HG02571 (cell line): ENCODE results near the gene ZNF787.
"Not testable (repeated sequence)": the region's sequence is repeated elsewhere in the genome, so short reads cannot be mapped to it uniquely, and the experiment has no call there.

Experiments
- ATAC-seq: cut with Tn5 transposase; IDR thresholded peaks from one replicate; pipeline ENCODE4 v1.9.1; 2021; ENCODE audit warnings: mild to moderate bottlenecking, moderate library complexity; ENCODE audit not compliant: unreplicated experiment

ZNF787 gene

DNA sequence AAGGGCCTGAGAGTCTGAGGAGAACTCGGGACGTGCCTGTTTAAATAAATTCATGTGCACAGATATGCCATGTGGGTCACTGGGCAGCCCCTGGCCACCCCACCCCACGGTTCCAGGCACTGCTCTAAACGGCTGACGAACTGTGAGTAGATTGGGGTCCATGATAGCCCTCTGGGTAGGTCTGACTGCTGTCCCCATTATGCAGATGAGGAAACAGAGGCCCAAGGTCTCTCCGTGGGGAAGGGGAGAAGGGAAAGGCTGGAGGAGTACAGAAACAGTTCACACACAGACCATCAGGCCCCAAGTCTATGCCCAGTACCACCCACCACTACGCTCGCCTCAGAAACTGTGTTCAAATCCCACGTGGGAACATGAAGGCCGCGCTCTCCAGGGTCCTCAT, 14.1 kb downstream of the ZNF787 start:
- no peak for ATAC-seq

DNA sequence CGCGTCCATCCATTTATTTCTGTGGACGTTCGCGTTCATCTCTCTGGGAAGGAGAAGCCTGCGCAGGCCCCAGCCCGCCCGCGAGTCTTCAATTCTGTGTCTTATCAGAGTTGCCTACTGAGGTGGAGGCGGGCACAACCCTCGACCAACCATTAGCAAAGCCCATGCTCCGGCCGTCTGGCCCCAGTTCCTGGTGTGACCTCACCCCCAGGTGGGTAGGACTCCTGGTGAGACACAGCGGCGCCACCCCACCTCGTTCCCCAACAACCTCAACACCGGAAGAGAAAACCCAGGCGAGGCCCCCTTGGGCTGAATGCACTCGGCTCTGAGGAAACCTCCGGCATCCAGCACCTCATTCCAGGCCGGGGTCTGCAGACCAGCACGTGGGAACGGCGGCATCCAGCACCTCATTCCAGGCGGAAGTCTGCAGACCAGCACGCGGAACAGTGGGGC, 14.7 kb downstream of the ZNF787 start:
- no peak for ATAC-seq

DNA sequence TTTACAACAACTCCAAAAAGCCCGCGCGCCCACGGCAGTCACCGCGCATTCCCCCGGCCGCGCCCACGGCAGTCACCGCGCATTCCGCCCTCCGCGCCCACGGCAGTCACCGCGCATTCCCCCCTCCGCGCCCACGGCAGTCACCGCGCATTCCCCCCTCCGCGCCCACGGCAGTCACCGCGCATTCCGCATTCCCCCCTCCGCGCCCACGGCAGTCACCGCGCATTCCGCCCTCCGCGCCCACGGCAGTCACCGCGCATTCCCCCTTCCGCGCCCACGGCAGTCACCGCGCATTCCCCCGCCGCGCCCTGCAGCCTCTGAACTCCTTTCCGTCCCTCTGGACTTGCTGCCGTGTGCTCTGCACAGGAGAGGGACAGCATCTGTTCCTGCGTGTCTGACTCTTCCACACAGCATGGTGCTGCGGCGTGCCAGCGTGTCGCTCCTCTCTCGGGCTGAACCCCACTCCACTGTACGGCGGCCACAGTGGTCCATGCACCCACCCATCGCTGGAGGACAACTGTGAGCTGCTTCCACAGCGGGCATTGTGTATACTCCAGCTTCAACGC, 15.2 kb downstream of the ZNF787 start:
- ATAC-seq = not testable (repeated sequence)

DNA sequence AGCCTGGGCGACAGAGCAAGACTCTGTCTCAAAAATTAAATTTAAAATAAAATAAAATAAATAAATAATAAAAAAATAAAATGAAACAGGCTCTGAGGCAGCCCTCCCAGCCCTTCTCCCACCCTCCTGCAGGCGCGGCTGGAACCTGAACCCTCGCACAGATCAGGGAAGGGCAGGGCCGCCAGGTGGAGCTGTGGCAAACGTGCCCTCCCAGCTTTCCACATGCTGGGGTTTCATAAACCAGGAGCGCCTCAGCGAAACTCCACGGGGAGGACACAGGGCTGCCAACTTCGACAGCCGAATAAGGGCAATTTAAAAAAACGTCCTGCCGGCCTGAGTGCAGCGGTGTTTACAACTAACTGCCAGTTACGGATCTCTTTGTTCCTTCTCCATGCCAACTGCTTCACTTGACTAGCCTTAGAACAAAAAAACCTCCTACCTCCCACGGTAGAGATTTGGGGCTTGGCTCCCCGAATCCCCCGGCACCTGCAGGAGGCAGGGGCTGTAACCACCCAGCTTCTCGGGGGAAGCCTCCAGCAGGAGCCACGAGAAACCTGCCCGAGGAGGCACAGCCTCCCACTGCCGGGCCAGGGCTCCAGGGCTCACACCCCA, 15.9 kb downstream of the ZNF787 start:
- no peak for ATAC-seq

DNA sequence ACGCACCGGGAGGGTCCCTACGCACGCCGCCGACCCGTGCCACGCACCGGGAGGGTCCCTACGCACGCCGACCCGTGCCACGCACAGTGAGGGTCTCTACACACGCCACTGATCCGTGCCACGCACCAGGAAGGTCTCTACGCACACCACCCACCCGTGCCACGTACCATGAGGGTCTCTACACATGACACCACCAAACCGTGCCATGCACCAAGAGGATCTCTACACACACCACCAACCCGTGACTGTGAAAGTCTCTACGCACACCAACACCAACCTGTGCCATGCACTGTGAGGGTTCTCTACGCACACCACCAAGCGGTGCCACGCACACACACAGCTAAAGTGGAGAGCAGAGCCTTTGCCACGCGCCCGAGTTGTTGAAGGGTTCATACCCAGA, 16.7 kb downstream of the ZNF787 start:
- ATAC-seq = no peak

DNA sequence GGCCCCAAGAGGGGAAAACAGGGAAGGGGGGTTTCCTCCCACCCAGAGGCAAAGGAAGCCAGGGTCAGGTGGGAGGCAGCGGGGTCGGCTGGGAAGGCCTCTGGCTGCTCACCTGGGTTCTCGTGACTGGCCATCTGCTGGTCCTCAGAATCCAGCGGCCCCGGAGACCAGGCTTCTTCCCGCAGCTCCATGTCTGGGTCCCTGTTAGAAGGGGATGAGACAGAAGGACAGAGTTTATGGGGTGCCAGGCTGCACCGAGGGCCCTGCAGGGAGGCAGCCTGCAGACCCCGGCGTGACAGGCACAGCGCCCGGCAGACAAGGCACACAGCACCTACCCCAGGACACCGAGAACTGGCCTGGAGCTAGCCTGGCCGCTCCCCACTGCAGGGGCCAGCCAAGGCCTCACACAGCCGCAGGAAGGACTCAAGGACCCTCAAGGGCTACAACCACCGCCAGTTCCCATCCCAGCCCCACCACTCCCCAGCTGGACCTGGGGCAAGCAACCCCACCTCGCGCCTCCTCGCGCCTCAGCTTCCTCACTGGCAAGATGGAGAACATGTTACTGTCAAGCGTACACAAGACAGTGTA, 18.0 kb downstream of the ZNF787 start:
- ATAC-seq = no peak

DNA sequence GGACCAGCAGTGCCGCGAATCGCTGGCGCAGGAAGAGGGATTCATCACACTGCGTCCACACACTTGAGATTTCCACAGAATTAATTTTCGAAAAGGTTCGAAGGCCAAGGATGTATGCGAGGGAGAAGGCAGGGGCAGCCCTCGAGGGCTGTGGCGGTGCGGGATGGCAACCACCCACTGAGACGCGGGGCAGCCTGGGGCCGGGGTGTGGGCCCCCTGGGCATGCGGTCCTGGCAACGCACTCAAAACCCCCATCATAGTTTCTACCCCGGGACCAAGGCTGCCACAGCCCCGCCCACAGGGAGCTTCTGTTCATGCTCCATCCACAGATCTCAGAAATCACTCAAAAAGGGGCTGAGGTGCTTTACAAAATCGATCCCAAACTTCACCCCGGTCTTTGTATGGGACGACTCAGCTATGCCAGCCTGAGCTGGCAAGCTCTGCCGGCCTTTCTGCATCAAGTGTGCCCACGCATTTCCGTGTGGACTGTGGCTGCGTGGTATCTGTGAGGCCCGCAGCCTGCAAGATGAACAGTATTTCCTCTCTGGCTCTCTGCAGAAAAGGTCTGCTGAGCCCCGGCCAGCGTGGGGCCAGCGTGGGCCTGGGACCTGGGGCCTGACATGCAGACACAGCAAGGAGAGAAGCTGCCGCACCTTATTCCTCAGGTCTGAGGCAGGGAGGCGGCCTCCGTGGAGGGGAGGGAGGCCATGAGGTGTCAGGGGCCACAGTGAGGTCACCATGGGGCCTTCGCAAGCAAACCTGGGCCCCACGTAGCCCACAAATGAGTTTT, 19.2 kb downstream of the ZNF787 start:
- no peak for ATAC-seq

DNA sequence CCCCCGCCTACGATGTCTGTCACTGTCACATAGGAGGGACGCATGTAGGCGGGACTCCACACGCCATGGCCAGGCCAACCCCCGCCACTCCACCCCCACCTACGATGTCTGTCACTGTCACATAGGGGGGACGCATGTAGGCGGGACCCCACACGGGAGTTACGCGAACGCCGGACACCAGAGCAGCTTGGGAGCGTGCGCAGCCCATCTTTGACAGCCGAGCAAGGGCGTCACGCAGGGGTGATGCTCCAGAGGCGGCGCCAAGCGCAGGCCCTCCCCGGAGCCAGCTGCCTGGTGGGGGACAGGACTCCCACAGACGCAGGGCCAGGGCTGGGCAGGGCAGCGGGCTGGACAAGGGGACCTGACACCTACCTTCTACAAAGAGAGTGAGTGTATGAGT, 20.0 kb downstream of the ZNF787 start:
- no peak for ATAC-seq

DNA sequence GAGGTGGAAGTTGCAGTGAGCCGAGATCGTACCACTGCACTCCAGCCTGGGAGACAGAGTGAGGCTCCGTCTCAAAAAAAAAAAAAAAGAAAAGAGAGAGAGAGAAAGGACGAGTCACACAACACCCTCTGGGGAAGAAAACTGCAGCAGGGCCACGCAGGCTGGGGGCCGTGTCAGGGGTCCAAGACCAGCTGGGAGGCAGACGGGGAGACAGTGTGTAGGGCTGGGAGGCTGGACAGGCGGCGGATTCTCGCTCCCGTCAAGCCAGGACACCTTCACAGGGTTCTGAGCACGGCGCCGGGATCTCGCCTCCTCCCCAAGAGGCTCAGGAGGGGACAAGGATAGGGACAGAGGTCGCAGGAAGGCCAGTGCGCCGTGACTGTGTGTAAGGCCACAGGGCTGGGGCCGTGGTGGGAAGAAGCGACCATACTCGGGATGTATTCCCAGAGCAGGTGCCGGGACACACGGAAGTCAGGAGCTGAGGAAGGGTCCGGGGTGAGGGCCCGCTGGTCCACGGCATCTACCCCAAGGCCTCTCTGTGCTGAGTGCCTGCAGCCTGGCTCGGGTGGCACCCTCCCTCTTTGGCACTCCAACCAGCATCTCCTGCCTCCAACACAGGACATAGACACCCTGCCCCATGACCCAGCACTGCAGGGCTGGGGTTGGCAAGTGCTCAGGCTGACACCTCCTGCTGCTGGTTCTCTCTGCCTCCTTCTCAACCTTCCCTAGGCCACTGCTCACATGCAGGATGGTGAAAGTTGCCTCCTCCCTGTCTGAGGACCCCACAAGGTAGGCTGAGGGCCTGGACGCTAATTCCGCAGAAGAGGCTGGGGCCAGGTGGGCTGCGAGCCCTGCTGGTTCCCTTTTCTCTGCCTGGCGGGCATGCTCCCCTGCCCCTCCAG, 21.2 kb downstream of the ZNF787 start:
- ATAC-seq = no peak

DNA sequence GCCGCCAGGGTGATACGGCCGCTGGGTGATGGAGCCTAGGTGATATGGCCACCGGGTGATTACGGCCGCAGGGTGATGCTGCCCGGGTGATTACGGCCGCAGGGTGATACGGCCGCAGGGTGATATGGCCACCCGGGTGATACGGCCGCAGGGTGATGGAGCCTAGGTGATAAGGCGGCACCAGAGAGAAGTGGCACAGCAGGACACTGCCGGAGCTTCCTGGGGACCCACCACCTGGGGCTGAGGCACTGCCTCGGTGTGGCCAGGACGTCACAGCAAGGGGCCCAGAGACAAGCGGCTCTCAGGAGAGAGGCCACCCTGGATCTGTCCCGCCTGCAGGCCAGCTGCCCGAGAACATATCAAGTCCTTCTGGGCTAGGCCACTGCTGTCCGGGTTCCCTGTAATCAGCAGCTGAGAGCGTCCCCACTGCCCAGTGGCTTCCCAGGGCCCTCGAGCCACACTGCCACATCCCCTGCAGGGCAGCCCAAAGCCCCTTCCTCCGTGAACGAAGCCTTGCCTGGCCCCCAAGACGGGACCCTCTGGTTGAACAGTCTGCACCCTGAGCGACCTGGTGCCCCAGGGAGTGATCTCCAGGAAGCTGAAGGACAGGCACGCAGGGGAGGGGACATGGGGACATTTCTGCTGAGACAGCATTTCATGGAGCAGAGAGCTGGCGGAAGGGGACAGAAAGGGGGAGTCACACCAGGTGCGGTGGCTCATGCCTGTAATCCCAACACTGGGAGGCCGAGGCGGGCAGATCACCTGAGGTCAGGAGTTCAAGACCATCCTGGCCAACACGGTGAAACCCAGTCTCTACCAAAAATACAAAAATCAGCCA, 22.1 kb downstream of the ZNF787 start:
- no peak for ATAC-seq

DNA sequence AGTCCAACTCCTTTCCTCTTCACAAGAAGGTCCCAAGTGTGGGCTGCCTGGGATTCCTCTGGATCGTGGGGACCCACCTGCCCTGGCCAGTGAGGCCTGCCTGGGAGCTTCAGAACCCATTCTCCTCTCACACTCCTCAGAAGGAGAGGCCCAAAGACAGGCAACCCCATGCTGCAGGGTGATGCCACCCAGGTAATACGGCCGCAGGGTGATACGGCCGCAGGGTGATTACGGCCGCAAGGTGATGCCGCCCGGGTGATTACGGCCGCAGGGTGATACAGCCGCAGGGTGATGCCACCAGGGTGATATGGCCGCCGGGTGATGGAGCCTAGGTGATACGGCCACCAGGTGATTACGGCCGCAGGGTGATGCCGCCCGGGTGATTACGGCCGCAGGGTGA, 22.9 kb downstream of the ZNF787 start:
- not testable (repeated sequence) for ATAC-seq

DNA sequence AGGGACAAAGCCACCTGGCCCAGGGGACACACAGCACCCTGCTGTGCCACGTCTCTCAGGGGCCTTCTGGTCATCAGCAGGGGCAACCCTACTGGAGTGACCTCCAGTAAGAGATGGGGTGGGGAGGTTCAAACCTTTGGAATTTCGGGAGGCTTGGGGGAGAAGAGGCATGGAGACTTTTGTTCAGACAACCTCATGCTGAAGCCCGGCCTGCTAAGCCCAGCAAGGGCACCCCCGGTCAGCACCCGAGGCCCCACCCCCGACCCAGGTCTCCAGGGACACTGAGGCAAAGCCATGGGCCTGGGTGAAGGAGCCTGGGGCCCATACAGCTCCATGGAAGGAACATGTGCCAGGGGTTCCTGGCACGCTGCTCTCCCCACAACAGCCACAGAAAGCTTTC, 23.3 kb downstream of the ZNF787 start:
- no peak for ATAC-seq

DNA sequence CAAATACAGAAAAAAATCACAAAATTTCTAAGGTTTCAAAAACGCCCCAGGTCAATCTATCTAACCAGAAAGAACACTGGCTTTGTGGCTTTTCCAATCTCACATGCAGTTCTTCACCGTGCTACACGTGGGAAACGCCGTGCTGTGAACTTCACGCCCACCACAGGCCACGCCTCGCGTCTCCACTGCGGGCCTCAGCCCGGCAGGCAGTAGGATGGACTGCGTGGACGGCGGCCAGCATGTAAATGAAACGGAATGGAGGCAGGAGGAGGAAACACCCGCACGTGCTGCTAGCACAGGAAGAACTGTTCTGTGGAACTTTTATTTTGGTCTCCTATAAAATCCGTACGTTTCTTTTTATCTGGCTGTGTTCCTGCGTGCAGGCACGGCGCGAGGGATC, 23.8 kb downstream of the ZNF787 start:
- no peak for ATAC-seq

DNA sequence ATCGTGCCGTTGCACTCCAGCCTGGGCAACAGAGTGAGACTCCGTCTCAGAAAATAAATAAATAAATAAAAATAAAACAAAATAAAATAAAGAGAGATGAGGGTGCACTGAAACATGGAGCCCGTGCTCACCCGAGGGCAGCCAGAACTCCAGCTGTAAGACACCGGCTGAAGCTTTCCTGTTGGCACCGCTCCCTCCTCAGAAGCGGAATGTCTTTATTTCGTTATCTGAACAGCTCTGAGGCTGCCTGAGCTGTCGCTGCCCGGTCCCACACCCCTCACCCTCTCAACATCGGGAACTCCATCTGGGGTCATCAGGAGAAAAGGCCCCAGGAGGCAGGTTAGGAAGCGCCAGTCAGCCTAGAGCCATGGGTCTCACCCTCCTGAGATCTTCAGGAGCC, 24.4 kb downstream of the ZNF787 start:
- no peak for ATAC-seq

DNA sequence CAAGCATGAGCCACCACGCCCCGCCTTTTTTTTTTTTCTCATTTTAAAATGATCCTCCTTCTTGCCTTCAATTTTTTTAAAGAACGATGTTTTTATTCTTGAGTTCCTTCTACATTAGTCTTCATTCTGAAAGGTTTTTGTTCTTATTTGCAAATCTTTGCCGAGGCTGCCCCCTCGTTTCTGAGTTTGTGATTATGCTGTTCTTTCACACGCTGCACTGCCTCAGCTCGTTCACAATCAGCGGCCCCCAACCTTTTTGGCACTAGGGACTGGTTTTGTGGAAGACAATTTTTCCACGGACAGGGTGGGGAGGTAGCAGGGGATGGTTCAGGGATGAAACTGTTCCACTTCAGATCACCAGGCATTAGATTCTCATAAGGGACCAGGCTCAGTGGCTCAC, 26.6 kb downstream of the ZNF787 start:
- ATAC-seq = no peak

DNA sequence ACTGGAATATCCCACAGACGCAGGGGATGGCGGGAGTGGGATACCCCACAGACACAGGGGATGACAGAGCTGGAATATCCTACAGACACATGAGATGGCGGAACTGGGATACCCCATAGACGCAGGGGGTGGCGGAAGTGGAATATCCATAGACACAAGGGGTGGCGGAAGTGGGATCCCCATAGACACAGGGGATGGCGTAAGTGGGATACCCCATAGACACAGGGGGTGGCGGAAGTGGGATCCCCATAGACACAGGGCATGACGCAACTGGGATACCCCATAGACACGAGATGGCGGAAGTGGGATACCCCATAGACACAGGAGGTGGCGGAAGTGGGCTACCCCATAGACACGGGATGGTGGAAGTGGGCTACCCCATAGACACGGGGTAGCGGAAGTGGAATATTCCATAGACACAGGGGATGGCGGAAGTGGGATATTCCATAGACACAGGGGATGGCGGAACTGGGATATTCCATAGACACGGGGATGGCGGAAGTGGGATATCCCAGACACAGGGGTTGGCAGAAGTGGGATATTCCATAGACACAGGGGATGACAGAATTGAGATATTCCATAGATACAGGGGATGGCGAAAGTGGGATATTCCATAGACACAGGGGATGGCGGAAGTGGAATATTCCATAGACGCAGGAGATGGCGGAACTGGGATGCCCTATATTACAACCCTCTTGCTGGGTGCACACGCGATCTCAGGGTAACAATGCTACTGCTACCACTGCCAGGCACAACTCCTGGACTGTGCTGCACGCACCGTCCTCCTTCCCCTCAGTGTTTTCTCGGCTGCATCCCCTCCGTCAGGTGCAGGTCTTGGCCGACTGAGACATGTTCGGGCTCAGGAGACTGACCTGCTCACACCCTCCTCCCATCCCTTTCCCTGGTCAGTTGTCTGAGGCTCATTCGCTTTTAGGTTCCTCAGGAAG, 28.1 kb downstream of the ZNF787 start:
- no peak for ATAC-seq

DNA sequence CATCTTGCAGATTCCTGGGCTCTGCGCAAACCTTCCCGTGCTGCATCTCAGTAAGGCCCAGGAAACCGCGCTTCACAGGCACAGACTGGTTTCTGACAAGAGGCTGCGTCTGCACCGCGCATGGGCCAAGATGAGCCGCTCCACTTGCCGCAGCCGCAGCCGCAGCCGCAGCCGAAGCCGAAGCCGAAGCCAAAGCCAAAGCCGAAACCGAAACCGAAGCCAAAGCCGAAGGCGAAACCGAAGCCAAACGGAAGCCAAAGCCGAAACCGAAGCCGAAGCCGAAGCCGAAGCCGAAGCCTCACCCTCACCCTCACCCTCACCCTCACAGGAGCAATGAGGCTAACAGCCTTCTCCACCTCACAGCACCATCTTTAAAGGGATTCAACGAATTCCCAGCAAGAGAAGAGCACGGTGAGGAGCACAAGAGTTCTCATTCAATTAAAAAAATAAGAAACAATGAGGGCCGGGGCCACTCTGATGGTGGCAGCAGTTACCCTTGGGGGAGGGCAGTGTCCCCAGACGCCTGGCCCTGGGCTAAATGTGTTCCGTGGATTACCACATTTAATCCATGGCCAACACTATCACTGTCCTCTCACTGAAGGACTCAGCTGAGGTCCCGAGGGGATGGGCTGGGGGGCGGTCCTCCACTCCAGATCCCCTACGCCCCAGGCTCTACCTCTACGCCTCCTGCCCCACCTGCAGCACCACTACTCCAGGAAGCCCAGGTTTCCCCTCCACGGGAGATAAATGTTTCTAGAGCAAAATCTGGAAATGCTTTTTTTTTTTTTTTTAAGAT, 29.1 kb downstream of the ZNF787 start:
- no peak for ATAC-seq

DNA sequence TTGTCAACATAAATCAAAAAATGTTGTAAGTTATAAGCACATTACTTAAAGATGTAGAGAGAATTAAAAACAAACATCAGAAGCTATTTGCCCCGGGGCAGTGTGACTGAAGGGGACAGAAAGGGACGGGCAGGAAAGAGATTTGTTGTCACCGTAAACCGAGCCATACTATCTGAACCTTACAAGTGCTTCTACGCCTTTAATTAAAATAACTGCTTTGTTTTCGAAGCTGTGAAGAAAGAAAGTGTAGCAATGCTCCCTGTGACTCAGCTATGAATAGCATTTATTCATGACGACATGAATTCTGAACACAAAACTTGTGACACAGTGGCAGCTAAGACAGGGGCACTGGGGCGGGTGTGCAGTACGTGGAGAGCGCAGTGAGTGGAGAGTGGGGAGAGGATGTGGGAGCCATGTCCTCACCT, 30.0 kb downstream of the ZNF787 start:
- no peak for ATAC-seq
